ENCODE measurements around the gene H2AZ1. TPM values are rescaled to one million over a fixed set of nuclear protein-coding genes. Genes with fewer than 3 reads are reported as not detected.

The H2AZ1 gene
- total and polyA plus RNA-seq, 9 of the 15 experiments (the other 6 are each of a cell fraction or from before 2014, with no cell fraction given), result 605 to 4,380 (median 768) TPM

DNA sequence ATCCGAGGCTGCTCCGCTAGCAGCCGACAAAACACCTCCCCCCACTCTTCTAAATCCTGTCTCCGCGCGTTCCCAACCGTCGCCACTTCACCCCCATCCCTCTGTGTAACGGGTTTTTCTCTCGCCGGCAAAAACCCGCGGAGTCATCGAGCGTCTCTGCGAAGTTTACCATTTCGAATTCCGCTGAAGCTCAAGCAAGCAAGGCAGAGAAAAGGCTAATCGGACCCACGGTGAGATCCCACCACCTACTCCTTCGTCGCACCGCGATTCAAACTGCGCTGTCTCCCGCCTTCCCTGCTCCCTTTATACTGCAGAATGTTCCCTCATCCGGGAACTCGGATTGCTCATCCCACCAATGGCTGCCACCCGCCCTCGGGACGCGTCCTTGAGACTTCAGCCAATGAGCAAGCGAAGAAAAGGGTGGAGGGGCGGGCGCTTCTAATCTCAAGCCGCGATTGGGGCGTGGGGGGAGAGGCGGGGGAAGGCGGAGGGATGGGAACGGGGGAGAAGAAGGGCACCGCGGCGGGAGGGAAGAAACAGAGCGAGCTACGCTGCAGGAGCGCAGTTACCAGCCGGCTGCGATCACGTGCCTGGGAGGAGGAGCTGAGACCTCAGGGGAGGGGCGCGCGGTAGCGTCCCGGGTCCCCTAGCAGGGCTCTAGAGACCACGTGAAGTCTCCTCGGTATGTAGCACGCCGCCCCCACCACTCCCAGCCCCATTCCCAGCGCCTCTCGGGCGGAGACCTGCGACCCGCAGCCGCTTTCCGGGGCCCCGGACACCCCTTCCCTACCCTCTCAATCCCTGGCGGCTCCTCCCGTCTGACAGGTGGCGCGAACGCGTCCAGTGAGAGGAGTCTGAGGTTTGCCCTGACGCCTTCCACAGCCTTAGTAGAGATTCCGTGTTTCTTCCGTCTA lies at the start of gene H2AZ1 (continued):
- TF ChIP-seq, protein P1, sequence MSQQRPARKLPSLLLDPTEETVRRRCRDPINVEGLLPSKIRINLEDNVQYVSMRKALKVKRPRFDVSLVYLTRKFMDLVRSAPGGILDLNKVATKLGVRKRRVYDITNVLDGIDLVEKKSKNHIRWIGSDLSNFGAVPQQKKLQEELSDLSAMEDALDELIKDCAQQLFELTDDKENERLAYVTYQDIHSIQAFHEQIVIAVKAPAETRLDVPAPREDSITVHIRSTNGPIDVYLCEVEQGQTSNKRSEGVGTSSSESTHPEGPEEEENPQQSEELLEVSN (IDR thresholded peaks at IDR 0.05; ENCODE audit: borderline replicate concordance in 1 of 2, extremely low read depth in 1 of 2, insufficient read depth in 1 of 2, insufficient read length in 1 of 2, low read depth in 1 of 2, low read length in 1 of 2, poor library complexity in 1 of 2, severe bottlenecking in 1 of 2), result peak; percentile 66 to 76
- TF ChIP-seq, protein P2, sequence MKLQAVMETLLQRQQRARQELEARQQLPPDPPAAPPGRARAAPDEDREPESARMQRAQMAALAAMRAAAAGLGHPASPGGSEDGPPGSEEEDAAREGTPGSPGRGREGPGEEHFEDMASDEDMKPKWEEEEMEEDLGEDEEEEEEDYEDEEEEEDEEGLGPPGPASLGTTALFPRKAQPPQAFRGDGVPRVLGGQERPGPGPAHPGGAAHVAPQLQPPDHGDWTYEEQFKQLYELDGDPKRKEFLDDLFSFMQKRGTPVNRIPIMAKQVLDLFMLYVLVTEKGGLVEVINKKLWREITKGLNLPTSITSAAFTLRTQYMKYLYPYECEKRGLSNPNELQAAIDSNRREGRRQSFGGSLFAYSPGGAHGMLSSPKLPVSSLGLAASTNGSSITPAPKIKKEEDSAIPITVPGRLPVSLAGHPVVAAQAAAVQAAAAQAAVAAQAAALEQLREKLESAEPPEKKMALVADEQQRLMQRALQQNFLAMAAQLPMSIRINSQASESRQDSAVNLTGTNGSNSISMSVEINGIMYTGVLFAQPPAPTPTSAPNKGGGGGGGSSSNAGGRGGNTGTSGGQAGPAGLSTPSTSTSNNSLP (IDR thresholded peaks at IDR 0.05; ENCODE audit: borderline replicate concordance, low read depth, low read length), result no peak
- TF ChIP-seq MCM7 (IDR thresholded peaks at IDR 0.05) (no peak), POLR3G (IDR thresholded peaks at IDR 0.05; ENCODE audit: extremely low read depth, insufficient read length, insufficient replicate concordance) (no peak), KLF10 (CRISPR knock-in tag; IDR thresholded peaks at IDR 0.05) (0 out of 2 replicates have a peak, but pooled peaks have one; percentile 33), MECOM (CRISPR knock-in tag; IDR thresholded peaks at IDR 0.05) (peak; percentile 47; the same call in 1 of the 2 replicates), NFXL1 (CRISPR knock-in tag; IDR thresholded peaks at IDR 0.05) (no peak), ZFX (CRISPR knock-in tag; IDR thresholded peaks at IDR 0.05) (no peak; the same call in 1 of the 2 replicates), OTX1 (CRISPR knock-in tag; IDR thresholded peaks at IDR 0.05) (0 out of 2 replicates have a peak, but pooled peaks have one; percentile 21), CREB1 (IDR thresholded peaks at IDR 0.05) (peak; percentile 60; the same call in 1 of the 2 replicates), CREB1 (CRISPR knock-in tag; IDR thresholded peaks at IDR 0.05) (peak; percentile 81), BRD4 (IDR thresholded peaks at IDR 0.05) (no peak), RNF2 (IDR thresholded peaks at IDR 0.05) (peak; percentile 15; the same call in 1 of the 2 replicates), TOE1 (IDR thresholded peaks at IDR 0.05; ENCODE audit: borderline replicate concordance) (peak; percentile 90; the same call in 1 of the 2 replicates), TOE1 (CRISPR knock-in tag; IDR thresholded peaks at IDR 0.05; ENCODE audit: borderline replicate concordance, low read depth) (no peak), CEBPB (tag; IDR thresholded peaks at IDR 0.05) (no peak)
- TF ChIP-seq, protein P3, sequence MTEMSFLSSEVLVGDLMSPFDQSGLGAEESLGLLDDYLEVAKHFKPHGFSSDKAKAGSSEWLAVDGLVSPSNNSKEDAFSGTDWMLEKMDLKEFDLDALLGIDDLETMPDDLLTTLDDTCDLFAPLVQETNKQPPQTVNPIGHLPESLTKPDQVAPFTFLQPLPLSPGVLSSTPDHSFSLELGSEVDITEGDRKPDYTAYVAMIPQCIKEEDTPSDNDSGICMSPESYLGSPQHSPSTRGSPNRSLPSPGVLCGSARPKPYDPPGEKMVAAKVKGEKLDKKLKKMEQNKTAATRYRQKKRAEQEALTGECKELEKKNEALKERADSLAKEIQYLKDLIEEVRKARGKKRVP (CRISPR knock-in tag; IDR thresholded peaks at IDR 0.05), result no peak
- TF ChIP-seq, protein P4, sequence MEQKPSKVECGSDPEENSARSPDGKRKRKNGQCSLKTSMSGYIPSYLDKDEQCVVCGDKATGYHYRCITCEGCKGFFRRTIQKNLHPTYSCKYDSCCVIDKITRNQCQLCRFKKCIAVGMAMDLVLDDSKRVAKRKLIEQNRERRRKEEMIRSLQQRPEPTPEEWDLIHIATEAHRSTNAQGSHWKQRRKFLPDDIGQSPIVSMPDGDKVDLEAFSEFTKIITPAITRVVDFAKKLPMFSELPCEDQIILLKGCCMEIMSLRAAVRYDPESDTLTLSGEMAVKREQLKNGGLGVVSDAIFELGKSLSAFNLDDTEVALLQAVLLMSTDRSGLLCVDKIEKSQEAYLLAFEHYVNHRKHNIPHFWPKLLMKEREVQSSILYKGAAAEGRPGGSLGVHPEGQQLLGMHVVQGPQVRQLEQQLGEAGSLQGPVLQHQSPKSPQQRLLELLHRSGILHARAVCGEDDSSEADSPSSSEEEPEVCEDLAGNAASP (IDR thresholded peaks at IDR 0.05), result no peak
- TF ChIP-seq, protein P5, sequence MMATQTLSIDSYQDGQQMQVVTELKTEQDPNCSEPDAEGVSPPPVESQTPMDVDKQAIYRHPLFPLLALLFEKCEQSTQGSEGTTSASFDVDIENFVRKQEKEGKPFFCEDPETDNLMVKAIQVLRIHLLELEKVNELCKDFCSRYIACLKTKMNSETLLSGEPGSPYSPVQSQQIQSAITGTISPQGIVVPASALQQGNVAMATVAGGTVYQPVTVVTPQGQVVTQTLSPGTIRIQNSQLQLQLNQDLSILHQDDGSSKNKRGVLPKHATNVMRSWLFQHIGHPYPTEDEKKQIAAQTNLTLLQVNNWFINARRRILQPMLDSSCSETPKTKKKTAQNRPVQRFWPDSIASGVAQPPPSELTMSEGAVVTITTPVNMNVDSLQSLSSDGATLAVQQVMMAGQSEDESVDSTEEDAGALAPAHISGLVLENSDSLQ (IDR thresholded peaks at IDR 0.05), result peak; percentile 40; the same call in 1 of the 2 replicates
- TF ChIP-seq, protein P6, sequence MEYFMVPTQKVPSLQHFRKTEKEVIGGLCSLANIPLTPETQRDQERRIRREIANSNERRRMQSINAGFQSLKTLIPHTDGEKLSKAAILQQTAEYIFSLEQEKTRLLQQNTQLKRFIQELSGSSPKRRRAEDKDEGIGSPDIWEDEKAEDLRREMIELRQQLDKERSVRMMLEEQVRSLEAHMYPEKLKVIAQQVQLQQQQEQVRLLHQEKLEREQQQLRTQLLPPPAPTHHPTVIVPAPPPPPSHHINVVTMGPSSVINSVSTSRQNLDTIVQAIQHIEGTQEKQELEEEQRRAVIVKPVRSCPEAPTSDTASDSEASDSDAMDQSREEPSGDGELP (CRISPR knock-in tag; IDR thresholded peaks at IDR 0.05; ENCODE audit: borderline replicate concordance), result peak; percentile 84

Measured in K562 (cell line).